Measurements from ENCODE around the gene MCC.
"Not testable (repeated sequence)": the region's sequence is repeated elsewhere in the genome, so short reads cannot be mapped to it uniquely, and the experiment has no call there.

MCC gene

DNA sequence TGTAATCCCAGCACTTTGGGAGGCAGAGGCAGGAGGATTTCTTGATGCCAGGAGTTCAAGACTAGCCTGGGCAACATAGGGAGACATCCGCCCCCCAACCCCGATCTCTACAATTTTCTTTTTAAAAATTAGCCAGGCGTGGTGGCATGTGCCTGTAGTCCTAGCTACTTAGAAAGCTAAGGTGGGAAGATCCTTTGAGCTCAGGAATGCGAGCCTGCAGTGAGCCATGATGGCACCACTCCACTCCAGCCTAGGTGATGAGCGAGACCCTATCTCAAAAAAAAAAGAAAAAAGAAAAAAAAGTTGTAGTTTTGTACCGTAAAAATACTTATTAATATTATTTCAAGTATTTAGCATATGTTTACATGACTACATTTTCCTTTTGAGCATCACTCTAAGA, 82.7 kb downstream of the MCC start:
- FAIRE-seq, result no peak

DNA sequence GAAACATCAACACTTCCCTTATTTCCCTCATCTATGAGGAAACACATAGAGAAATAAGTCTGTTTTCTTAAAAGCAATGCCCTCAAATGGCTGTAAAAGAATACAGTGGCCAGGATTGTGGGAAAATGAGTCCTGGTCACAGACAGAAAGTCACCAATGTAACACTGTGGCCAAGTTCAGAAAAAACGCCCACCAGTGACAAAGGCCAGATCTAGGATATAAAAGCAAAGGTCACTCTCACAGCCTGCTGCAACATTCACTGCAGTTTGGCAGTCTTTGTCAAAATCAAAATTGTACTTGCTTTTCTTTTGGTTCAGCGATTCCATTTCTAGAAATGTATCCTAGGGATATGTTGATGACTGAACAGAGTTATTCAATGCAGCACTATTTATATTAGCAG, 84.0 kb downstream of the MCC start:
- FAIRE-seq, result no peak

DNA sequence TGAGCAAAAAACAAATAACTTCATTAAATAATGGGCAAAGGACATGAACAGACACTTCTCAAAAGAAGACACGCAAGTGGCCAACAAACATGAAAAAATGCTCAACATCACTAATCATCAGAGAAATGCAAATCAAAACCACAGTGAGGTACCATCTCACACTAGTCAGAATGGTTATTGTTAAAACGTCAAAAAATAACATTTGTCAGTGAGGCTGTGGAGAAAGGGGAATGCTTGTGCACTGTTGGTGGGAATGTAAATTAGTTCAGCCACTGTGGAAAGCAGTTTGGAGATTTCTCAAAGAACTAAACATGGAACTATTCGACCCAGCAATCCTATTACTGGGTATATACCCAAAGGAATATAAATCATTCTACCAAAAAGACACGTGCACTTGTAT, 90.3 kb downstream of the MCC start:
- FAIRE-seq, result not testable (repeated sequence)

DNA sequence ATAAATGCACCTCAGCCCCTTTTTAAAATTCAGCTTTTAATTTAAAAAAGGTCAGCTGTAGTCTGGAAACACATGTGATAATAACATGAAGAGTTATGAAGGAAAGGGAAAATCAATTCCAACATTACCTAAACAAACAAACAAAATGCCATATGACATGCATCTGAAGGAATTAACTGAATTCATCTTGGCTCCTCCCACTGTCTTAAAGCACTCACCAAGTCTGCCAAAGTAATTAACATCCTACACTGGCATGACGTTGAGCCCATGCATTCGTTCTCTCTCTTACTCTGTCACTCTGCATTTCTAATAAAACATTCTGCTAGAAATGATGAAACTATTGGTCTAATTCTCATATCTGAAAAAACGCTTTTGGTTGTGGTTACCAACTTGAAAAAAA, 91.2 kb downstream of the MCC start:
- no peak for FAIRE-seq

DNA sequence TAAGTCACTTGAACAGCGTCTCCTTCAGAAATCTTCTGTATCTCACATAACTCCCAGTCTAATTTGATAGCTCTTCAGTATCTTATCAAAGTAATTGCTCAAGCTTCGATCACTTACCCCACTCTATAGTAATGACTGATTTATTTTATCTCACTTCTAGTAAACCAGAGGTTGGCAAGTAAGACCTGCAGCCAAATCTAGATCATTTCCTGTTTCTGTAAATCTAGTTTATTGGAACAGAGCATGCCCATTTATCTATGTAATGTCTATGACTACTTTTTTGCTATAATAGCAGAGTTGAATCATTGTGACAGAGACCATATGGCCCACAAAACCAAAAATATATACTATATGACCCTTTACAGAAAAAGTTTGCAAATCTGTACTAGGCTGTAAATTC, 93.6 kb downstream of the MCC start:
- FAIRE-seq, result no peak

DNA sequence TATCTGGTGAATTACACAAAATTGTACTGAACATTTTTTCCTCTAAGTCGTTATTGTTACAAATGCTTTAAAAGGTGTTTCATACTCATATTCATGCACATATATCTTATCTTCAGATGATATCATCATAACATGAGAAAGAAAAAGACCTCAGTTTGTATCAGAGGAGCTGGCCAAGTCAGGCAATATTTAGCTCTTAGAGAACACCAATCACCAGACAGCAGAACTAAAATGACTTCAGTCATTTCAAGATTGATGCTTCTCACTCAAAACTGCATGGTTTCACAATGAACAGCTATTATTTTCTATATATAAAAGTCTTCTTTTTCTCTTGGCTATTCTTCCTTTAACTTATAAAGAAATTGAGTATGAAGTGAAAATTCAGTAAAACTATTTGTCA, 98.0 kb downstream of the MCC start:
- FAIRE-seq, result no peak

DNA sequence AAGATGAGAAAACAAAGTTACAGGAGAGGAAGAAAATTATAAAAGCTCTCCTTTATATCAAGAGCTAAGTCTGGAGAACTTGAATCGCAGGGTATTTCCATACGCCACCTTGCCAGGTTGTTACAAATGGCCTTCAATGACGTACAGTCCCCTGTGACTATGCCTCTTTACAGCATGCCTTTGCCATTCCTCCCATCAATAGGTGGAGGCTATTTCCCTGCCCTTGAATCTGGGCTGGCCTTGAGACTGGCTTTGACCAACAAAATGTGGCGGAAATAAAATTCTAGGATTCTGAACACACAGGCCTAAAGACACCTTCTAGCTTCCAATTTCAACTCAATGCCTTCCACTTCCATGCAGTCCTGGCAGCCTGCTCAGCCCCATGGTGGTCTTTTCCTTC, 99.1 kb downstream of the MCC start:
- no peak for FAIRE-seq

DNA sequence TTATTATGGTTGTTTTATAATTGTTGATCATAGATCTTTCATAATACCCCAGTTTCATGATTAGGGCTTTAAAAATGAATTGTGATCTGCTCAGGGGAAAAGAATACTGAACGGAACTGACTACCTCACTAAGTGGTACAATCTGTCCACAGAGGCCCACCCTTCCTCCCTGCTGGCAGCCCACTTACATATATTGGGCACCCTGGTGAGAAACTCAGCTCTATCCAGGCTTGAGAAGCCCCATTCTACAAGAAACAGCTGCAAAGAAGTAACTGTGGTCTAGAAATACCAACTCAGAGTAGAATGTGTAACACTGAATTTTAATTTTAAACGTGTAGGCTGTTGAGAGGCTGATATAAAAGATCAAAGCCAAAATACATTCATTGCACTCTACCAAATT, 100.4 kb downstream of the MCC start:
- FAIRE-seq, result no peak

DNA sequence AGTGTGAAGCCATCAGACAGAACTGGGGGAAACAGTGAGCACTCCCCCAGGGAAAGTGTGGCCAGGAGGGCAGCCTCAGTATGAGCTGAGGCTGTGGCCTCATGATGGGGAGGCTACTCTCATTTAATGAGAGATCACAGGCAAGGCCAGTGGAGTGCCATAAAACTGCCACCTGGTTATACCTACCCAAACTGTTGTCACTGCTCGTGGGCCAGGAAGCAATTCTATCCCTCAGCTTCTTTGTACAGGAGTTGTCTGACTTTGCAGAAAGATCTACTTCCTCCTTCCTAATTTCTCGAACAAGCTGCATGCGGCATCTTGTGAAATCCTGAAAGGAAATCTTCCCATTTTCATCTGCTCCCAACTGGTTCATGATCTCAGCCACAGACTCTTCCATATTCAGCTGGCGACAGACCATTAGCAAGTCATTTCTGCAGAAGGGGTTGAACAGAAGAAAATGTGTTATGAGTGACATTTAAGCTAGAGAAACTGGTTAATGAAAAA, 103.4 kb downstream of the MCC start:
- FAIRE-seq, result no peak

DNA sequence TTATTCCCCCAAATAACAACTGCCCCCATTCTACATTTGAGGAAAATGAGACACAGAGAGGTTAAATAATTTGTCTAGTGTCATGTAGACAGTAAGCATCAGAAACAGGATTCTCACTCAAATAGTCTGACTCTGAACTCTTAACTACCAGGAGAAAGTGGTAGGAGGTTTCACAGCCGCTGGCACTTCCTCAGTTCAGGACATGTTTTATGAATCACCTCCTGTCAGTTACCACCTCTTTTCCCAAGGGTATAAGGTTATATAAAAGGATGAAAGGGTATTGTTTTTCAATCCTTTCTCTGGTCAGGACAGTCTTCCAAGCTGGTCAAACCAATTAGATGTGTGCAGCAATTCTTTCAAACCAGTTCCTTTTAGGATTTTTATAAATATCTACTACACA, 105.5 kb downstream of the MCC start:
- no peak for FAIRE-seq

DNA sequence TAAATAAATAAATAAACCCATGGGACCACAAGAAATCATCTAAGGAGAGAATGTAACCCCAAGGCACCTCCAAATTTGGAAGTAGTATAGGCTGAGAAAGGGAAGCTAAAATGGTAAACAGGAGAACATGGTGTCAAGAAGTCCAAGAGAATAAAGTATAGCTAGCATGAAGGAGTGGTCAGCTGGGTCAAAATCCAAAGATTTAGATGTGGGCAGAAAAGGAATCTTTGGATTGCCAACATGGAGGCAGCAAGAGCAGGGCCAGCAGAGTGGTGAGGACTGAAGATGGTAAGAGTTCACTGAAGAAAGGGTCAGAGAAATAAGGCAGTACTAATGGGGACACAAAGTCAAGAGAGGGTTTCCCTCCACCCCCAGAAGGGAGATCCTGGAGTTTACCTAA, 106.5 kb downstream of the MCC start:
- FAIRE-seq, result no peak

DNA sequence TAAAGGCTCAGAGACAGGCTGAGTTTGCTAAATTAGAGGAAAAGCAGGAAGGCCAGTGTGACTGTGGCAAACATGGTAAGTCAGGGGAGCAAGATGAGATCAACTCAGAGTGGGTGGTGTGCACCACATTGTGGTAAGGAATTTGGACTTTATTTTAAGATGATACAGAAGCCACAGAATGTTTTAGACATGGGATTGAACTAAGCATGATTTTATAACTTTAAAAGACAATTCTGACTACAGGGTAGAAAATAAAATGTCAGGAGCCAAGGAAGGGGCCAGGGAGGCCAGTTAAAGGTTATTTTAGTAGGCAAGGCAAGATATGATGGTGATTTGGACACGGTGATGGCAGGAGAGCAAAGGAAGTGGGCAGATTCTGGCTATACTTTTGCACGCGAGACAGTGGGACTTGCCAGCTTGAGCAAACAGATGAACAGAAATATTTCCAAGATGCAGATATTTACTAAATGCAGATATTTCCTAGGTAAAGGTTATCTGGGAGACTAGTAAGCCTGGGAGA, 107.4 kb downstream of the MCC start:
- no peak for FAIRE-seq

DNA sequence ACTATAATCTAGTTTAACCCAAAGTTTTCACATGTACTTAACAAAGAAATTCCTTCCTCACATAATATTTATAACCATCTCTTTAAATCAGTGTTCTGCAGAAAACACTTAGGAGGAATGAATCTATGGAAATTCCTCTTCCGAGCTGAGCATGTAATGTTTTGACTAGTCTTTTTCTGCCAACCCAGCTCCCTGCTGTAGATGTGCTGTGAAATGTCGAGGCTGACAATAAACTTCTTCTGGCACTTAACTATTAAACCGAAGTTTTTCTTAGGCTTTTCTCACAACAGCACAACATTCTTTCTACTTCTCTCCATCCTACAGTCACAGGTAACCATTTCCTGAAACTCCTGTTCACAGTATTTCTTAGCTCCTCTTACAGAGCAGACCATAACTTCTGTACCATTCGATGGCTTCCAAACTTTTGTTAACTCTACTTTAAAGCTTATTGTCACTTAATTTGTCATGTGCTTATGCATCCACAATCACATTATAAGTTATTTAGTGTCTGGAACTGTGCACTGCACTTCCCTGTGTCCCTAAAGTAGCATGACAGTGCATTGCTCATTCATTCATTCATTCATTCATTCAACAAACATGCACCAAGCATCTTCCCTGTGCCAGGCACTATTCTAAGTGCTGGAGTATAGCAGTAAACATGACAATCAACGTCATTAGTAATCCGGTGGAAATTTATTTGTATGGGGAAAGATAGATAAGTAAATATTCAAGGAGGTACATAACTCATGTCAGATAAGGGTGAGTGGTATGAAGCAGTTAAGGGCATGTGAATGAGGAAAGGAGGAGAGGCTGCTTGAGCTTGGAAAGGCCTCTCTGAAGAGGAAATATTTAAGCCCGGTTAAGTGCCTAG, 108.1 kb downstream of the MCC start:
- FAIRE-seq, result no peak

DNA sequence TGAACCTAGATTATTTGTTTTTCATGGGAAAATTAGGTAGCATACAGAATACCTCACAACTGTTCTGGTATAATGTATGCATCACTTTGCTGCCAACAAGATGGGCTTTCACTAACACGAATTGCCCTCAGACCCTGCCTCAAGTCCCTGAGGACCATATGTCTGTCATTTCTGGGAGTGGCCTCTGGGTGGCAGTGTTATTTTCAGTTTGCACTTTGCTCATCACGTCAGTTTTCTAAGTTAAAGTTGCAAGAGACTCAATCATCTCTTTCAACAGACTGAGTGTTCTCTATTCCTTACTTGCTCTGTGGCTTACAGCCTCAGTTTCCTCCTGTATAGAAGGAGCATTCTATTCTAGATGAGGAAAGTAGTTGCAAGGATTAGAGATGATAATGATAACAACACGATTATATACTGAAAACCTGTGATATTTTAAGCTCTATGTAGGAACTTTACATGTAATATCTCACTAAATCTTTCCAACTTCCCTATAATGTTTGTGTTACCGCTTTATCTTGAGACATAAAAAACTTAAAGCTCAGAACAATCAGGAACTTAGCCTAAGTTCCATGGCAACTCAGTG, 109.2 kb downstream of the MCC start:
- FAIRE-seq, result no peak

DNA sequence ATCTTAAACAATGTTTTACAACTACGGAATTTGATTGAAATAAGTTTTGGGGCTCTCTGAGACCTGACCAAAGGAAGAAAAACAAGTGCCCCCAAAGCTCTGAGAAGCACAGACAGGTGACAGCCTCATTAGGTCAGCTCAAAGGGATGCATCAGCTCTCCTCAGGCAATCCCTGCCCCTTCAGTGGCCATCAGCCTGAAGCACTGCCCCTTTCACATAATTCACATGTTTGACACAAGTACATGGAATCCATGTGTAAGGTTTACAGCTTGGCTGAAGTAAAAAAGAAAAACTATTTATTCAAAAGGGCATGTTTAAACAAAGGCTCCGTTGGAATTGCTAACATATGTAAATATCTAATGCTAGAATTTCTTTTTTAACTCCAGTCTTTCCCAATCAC, 109.7 kb downstream of the MCC start:
- no peak for FAIRE-seq

DNA sequence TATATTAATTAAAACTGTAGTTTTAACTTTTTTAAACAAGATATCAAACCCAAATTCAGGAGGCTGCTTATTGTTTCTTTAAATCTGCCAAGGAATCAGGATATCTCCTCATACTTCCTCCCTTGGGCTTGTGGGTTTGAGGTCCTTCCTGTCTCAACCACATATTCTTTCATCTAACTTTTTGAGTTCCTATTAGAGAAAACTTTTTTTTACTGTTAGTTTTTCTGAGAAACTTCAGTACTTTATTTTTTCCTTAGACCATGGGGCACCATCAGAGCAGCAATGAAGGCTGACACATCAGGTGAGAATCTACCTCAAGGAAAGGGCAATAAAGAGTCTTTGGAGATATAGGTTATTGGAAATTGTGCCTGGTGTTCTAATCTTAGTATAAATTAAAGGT, 110.2 kb downstream of the MCC start:
- no peak for FAIRE-seq

DNA sequence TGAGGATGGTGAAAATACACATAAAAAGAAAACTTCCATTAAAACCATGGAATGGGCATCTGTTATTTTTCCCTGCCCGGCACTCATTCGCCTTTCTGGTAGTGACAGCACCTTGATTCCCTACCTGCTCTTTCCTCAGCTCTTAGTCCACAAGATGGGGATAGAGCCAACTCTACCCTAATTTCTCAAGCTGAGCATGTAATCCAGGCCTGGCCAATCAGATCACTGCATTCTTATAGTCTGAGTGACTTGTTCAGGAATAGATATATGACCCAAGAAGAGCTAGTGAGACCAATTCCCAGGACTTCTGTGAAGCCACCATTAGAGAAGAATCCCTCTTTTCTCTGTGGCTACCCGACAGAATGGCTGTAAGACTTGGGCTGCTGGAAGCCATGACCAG, 111.6 kb downstream of the MCC start:
- no peak for FAIRE-seq

DNA sequence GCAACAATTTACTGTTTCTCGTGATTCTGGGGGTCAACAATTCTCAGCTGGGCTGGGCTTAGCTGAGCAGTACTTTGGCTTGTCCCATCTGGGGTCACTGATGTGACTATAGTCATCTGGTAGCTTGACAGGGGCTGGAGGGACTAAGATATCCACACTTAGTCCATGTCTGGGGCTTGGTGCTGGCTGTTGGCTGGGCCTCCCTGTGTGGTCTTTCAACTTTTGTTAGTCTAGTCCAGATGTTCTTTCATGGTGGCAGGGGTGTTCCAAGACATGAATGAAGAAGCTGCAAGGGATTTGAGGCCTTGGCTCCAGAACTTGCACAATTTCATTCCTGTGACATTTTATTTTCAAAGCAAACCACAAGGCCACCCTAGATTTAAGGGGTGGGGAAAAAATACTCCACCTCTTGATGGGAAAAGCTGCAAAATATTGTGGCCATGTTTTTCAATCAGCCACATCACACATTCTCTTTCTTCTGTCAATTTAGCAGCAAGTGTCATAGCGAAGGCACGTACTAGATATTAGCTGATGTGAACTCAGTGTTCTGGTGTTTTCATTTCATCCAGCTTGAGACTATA, 112.7 kb downstream of the MCC start:
- FAIRE-seq, result no peak

DNA sequence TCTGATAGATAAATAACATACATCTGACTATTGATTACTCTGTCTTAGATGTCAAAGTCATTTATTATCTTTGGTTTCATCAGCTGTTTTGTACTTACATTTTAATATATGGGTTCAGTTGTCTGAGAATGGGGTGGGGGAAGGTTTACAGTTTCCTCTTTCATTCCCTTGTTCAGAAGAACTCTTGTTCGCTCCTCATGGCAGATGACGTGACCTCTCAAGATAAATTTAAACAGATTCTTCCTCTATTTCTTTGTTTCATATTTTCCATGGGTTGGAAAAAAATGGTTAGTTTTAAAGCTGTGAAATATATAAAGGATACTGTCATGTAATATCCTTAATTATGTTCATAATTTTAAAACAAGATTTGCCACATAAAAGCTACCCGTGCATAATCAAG, 114.8 kb downstream of the MCC start:
- FAIRE-seq, result no peak

DNA sequence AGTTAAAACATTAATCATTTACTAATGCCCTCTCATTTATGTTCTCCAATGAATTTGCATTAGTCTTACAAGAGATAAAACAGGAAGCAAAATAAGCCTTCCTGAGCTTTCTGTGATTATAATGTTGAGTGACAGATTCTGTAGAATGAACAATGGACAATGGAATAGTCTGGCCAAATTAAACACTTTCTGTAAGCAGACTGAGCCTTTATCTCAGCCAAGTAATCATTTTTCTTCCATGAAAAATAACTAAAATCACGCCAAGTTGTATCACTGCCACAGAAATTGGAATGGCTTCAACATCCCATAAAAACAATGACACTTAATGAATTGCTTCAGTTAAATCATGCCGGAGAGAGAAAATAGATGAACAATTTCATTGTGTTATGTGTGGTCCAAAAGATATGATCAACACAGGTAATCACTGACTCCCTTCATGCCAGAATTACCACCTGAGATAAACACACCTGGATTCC, 116.5 kb downstream of the MCC start:
- FAIRE-seq, result no peak

DNA sequence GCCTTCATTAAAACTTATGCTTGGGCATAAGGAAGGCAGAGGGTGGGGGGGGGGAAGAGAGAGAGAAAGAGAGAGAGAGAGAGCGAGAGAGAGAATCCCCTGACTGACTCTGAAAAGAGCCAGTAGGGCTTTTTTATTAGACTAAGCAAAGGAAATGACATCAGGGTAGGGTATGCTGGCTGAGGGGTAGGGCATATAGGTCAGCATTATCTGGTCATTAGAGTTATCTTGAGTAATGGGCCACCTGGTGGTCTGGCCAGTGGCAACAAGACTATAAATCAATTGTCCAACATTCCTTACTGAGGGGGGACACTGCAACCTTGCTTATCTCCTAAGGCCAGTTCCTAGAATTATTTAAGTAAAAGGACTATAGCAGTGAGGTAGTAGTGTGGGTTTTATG, 120.7 kb downstream of the MCC start:
- FAIRE-seq, result no peak

DNA sequence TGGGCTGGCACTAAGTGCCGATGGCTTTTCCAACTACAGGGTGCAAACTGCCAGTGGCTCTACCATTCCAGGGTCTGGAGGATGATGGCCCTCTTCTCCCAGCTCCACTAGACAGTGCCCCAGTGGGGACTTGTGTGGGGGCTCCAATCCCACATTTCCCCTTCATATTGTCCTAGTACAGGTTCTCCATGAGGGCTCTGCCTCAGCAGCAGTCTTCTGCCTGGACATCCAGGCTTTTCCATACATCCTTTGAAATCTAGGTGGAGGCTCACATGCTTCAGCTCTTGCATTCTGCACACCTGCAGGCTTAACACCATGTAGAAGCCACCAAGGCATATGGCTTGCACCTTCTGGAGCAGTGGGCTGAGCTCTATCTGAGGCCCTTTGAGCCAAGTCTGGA, 123.8 kb downstream of the MCC start:
- no peak for FAIRE-seq

DNA sequence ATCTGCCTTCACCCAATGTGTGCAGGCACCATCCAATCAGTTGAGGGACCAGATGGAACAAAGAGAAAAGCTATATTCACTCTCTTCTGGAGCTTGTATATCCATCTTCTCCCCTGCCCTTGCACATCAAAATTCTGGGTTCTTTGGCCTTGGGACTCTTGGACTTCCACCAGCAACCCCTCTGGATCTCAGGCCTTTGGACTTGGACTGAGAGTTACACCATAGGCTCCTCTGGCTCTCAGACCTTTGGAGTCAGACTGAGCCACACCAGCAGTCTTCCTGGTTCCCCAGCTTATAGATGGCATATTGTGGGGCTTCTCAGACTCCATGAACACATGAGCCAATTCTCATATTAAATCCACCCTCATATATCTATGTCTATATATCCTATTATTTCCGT, 126.6 kb downstream of the MCC start:
- FAIRE-seq, result no peak

DNA sequence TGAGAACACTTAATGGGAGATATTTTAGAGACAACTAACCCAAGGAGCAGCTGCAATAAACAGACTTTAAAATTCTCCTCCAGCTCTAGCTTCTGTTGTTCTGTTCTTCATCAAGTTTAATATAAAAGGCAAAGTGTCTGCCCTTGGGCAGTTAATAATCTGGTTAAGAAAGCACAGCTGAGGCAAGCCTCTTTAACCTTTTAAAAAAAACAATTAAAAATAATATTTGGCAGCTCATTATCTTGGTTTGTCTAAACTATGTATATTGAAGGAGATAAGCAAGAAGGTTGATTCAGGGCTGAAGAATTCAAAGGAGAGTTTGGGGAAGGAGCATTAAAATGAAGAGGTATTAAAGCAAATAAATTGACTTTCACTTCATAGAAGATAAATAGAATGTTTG, 128.8 kb downstream of the MCC start:
- no peak for FAIRE-seq
